Activated T-helper 1 cell treated with Interleukin-2 at 50 U/mL for 16 hours (primary cell): ENCODE measurements around the gene KRT81.
"Not testable (repeated sequence)": the region's sequence is repeated elsewhere in the genome, so short reads cannot be mapped to it uniquely, and the experiment has no call there.

ENCODE experiments used
- DNase-seq: peaks from one replicate; pipeline ENCODE4 v3.0.0-alpha.2; 2020; ENCODE audit warnings: low read depth

Gene KRT81

GRCh38 chr12:52274521-52275120 is 16.7 kb downstream of the KRT81 start, which contains the start of gene KRT86:
Gene KRT86, plus strand, starts transcription at chr12:52274645. Its CDS starts 27,272 bp downstream, at chr12:52301917.
- DNase-seq: no peak

- DNase-seq: no peak
Observed at GRCh38 chr12:52271158-52271557, 20.2 kb downstream of the KRT81 start.

- no peak for DNase-seq
Observed at GRCh38 chr12:52270541-52271070, 20.7 kb downstream of the KRT81 start.

- no peak for DNase-seq
Observed at GRCh38 chr12:52268212-52268611, 23.1 kb downstream of the KRT81 start.

- no peak for DNase-seq
Observed at GRCh38 chr12:52267699-52268098, 23.6 kb downstream of the KRT81 start.

GRCh38 chr12:52267266-52267665 is 24.1 kb downstream of the KRT81 start:
- DNase-seq: no peak

- DNase-seq: no peak
Observed at GRCh38 chr12:52266514-52266913, 24.8 kb downstream of the KRT81 start.

- no peak for DNase-seq
Observed at GRCh38 chr12:52264435-52264825, 26.9 kb downstream of the KRT81 start.

- no peak for DNase-seq
Observed at GRCh38 chr12:52263761-52264434, 27.4 kb downstream of the KRT81 start.

- DNase-seq: no peak
Observed at GRCh38 chr12:52262286-52262685, 29.0 kb downstream of the KRT81 start.

- no peak for DNase-seq
Observed at GRCh38 chr12:52261208-52261484, 30.2 kb downstream of the KRT81 start.

GRCh38 chr12:52260361-52261207 is 30.8 kb downstream of the KRT81 start:
- no peak for DNase-seq

- no peak for DNase-seq
Observed at GRCh38 chr12:52259657-52260243, 31.6 kb downstream of the KRT81 start.

- no peak for DNase-seq
Observed at GRCh38 chr12:52258335-52258901, 32.9 kb downstream of the KRT81 start.

GRCh38 chr12:52257922-52258321 is 33.4 kb downstream of the KRT81 start:
- DNase-seq: not testable (repeated sequence)

- no peak for DNase-seq
Observed at GRCh38 chr12:52257074-52257551, 34.2 kb downstream of the KRT81 start.

- no peak for DNase-seq
Observed at GRCh38 chr12:52256584-52256935, 34.8 kb downstream of the KRT81 start.

GRCh38 chr12:52255926-52256583 is 35.3 kb downstream of the KRT81 start:
- DNase-seq: no peak

- DNase-seq: no peak
Observed at GRCh38 chr12:52254965-52255751, 36.2 kb downstream of the KRT81 start.

GRCh38 chr12:52254180-52254964 is 37.0 kb downstream of the KRT81 start:
- no peak for DNase-seq
